CD4-positive, alpha-beta T cell treated with Interleukin-15 for 1 hour (primary cell): ENCODE data around the gene YTHDF1.

Experiments
- DNase-seq: peaks from one replicate; pipeline ENCODE4 v3.0.0-alpha.2; 2020

The YTHDF1 gene

GRCh38 chr20:63206878-63207277 is 9.1 kb downstream of the YTHDF1 start:
- DNase-seq: no peak

GRCh38 chr20:63205896-63206295 is 10.0 kb downstream of the YTHDF1 start:
- no peak for DNase-seq

- no peak for DNase-seq
These were observed 11.6 kb downstream of the YTHDF1 start for GRCh38 chr20:63204362-63204761.

GRCh38 chr20:63202811-63203526 is 13.0 kb downstream of the YTHDF1 start:
- DNase-seq: no peak

GRCh38 chr20:63202021-63202420 is 13.9 kb downstream of the YTHDF1 start:
- no peak for DNase-seq

- no peak for DNase-seq
These were observed 17.3 kb downstream of the YTHDF1 start for GRCh38 chr20:63198606-63199005.

- DNase-seq: no peak
These were observed 19.0 kb downstream of the YTHDF1 start for GRCh38 chr20:63196768-63197470.

GRCh38 chr20:63194797-63195173 is 21.1 kb downstream of the YTHDF1 start:
- DNase-seq: no peak

- DNase-seq: no peak
These were observed 21.7 kb downstream of the YTHDF1 start for GRCh38 chr20:63194007-63194796.

GRCh38 chr20:63192721-63193120 is 23.2 kb downstream of the YTHDF1 start:
- DNase-seq: no peak

GRCh38 chr20:63191400-63191799 is 24.5 kb downstream of the YTHDF1 start:
- no peak for DNase-seq

GRCh38 chr20:63190828-63191227 is 25.1 kb downstream of the YTHDF1 start:
- DNase-seq: no peak

- DNase-seq: no peak
These were observed 25.9 kb downstream of the YTHDF1 start for GRCh38 chr20:63189846-63190559.

GRCh38 chr20:63189322-63189642 is 26.6 kb downstream of the YTHDF1 start:
- DNase-seq: no peak

- no peak for DNase-seq
These were observed 27.1 kb downstream of the YTHDF1 start for GRCh38 chr20:63188641-63189321.

GRCh38 chr20:63188159-63188442 is 27.8 kb downstream of the YTHDF1 start:
- DNase-seq: no peak

- DNase-seq: no peak
These were observed 28.4 kb downstream of the YTHDF1 start for GRCh38 chr20:63187338-63188158.

- DNase-seq: no peak
These were observed 29.2 kb downstream of the YTHDF1 start for GRCh38 chr20:63186528-63187316.

- DNase-seq: no peak
These were observed 29.8 kb downstream of the YTHDF1 start for GRCh38 chr20:63186084-63186483.

GRCh38 chr20:63185215-63185796 is 30.6 kb downstream of the YTHDF1 start:
- no peak for DNase-seq
